A549 (cell line): ENCODE data around the gene TBC1D8. TPM values are rescaled to one million over a fixed set of nuclear protein-coding genes. Genes with fewer than 3 reads are reported as not detected.

Experiments
- ATAC-seq, 2 experiments: fragments of 200-7000 bp in 1 of 2; fragments of >200 bp in 1 of 2; cut with Nextera tagmentation in 1 of 2; cut with Tn5 transposase in 1 of 2; 3 replicates each; pipeline versions ENCODE4 v1.8.0 to v1.9.1; 2018 to 2020; ENCODE audit warnings: mild to moderate bottlenecking in 1 of 2, moderate library complexity in 1 of 2
- CTCF ChIA-PET: fragments of 300-600 bp; sonication (Branson Sonifier 250); formaldehyde crosslinking; extraction: SDS; loops from one replicate; lab custom pipeline; 2021; ENCODE audit warnings: antibody characterized with exemption, inconsistent platforms; lab: Yijun Ruan, JAX
- POLR2A ChIA-PET: fragments of 350-600 bp; formaldehyde crosslinking; extraction: SDS; loops from one replicate; lab custom pipeline; 2021; ENCODE audit warnings: antibody characterized with exemption, inconsistent platforms; lab: Yijun Ruan, JAX
- DNase-seq, 2 experiments: peaks; one replicate each; pipeline versions ENCODE4 v3.0.0 to v3.0.0-alpha.2; 2011 to 2016; ENCODE audit warnings: low read depth in 1 of 2, low spot score in 1 of 2
- FAIRE-seq: peaks from 2 replicates; lab custom pipeline; 2011; peaks lifted over from hg19 to GRCh38; lab: Jason Lieb, UNC
- H3K27ac ChIP-seq, 2 experiments: fragments of >200 bp; sonication (Bioruptor Twin); formaldehyde crosslinking; 3 replicates each; pipeline ENCODE4 v1.5.1; 2016 to 2017
- H3K4me1 ChIP-seq: fragments of >200 bp; sonication (Bioruptor Twin); formaldehyde crosslinking; 3 replicates; pipeline ENCODE4 v1.6.1; 2016
- H3K4me2 ChIP-seq: fragments of >200 bp; sonication (Bioruptor Twin); formaldehyde crosslinking; 3 replicates; pipeline ENCODE4 v1.6.1; 2016
- H3K4me3 ChIP-seq: fragments of >200 bp; sonication (Bioruptor Twin); formaldehyde crosslinking; 3 replicates; pipeline ENCODE4 v1.5.1; 2016
- H3K9me3 ChIP-seq: fragments of >200 bp; sonication (Bioruptor Twin); formaldehyde crosslinking; 3 replicates; pipeline ENCODE4 v1.6.1; 2016
- BHLHE40 ChIP-seq: IDR thresholded peaks from 2 replicates; pipeline ENCODE4 v1.6.1; 2012; ENCODE audit warnings: low read depth, low read length, inconsistent platforms
- CTCF ChIP-seq: fragments of >200 bp; sonication (Bioruptor Twin); formaldehyde crosslinking; IDR thresholded peaks from 3 replicates; pipeline ENCODE4 v1.5.1; 2016
- EHF ChIP-seq: fragments of 250-450 bp; sonication (Bioruptor Pico); IDR thresholded peaks from 2 replicates; pipeline ENCODE4 v1.5.0; 2020; ENCODE audit warnings: mild to moderate bottlenecking
- ELK1 ChIP-seq: fragments of 150-350 bp; IDR thresholded peaks from 2 replicates; pipeline ENCODE4 v1.6.1; 2014; ENCODE audit warnings: low read depth, mild to moderate bottlenecking, low read length
- HMGXB4 ChIP-seq: fragments of 250-450 bp; sonication (Bioruptor Pico); IDR thresholded peaks from 2 replicates; pipeline ENCODE4 v1.5.0; 2021; ENCODE audit warnings: mild to moderate bottlenecking, moderate library complexity, borderline replicate concordance
- JUNB ChIP-seq: fragments of >200 bp; sonication (Bioruptor Twin); formaldehyde crosslinking; IDR thresholded peaks from 2 replicates; pipeline ENCODE4 v1.6.1; 2016
- MAFK ChIP-seq: fragments of 450-650 bp; IDR thresholded peaks from 2 replicates; pipeline ENCODE4 v1.6.1; 2014; ENCODE audit not compliant: partially characterized antibody
- PHF8 ChIP-seq: fragments of 200-600 bp; sonication (generic); IDR thresholded peaks from 2 replicates; pipeline ENCODE4 v1.6.1; 2016; ENCODE audit warnings: low read depth, mild to moderate bottlenecking, antibody characterized with exemption, moderate library complexity, borderline replicate concordance
- USF2 ChIP-seq: fragments of 450-650 bp; IDR thresholded peaks from 2 replicates; pipeline ENCODE4 v1.6.1; 2014; ENCODE audit warnings: antibody characterized with exemption
- ZC3H11A ChIP-seq: fragments of 450-650 bp; IDR thresholded peaks from 2 replicates; pipeline ENCODE4 v1.6.1; 2014; ENCODE audit warnings: antibody characterized with exemption, mild to moderate bottlenecking
- ZNF302 ChIP-seq: fragments of 250-450 bp; sonication (Bioruptor Pico); IDR thresholded peaks from 2 replicates; pipeline ENCODE4 v1.9.0; 2021; ENCODE audit warnings: inconsistent platforms, mild to moderate bottlenecking, moderate library complexity
- WGBS: methylation state at CpG from one replicate; pipeline ENCODE4 v1.1.6; 2017; ENCODE audit errors: missing lambda C conversion rate; 5-methylcytosine and 5-hydroxymethylcytosine counted together
- polyA plus RNA-seq, 4 experiments: library from polyadenylated mRNA; depleted of rRNA in 3 of 4; stranded (reverse); fragments of >200 nt; fragmentation: RNase III in 1 of 4; extraction: RNeasy Plus Mini Kit Qiagen cat#74134 plus additional on column Dnase treatment in 1 of 4; gene quantifications; 2 replicates in 3 of 4; 3 replicates in 1 of 4; pipeline ENCODE4 v1.2.3, GENCODE V29; 2011 to 2017

The TBC1D8 gene
- polyA plus RNA-seq, 2 of the 4 experiments (the other 2 are of a cell fraction): 35.3 to 107 TPM

- Histone ChIP-seq H3K4me3 (no peak overlapping the region), H3K4me2 (no peak overlapping the region), H3K27ac (peak overlapping the region; percentile 89 to 91; a peak in 4 of 6 replicates), H3K9me3 (no peaks in the 10 kb centered on the region; the same call in 2 of the 3 replicates), H3K4me1 (peaks cover 94% of the 10 kb centered on the region)
- POLR2A ChIA-PET: no interaction called here
- TF ChIP-seq EHF (CRISPR knock-in tag): no peak
- CTCF ChIA-PET: interaction anchor here (1.0 kb wide), 2 partner anchors 10 to 16 kb away, joined by 3 read pairs; no protein-coding TSS in a partner anchor
- FAIRE-seq (no peak), DNase-seq (no peak), ATAC-seq (no peak)
- WGBS: 91% methylated on average over 8 of the region's 8 CpGs
Measured at GRCh38 chr2:101108357-101108756, 42.8 kb downstream of the TBC1D8 start.

- peak overlapping the region; percentile 54 for H3K4me2 ChIP-seq
- peaks cover 83% of the 10 kb centered on the region for H3K4me1 ChIP-seq
- TF ChIP-seq HMGXB4 (CRISPR knock-in tag) (no peak), ZNF302 (CRISPR knock-in tag) (no peak), ZC3H11A (no peak), JUNB (no peak), MAFK (no peak), BHLHE40 (no peak), ELK1 (no peak), PHF8 (no peak)
- DNase-seq (no peak), FAIRE-seq (no peak), ATAC-seq (peak in 1 of 2 experiments; percentile 14; a peak in 3 of 6 replicates)
- 76% methylated on average over 1 of the region's 1 CpG for WGBS
- POLR2A ChIA-PET: no interaction called here
- H3K27ac ChIP-seq: peak overlapping the region; percentile 55 to 89
- CTCF ChIA-PET: interaction anchor here (0.8 to 1.1 kb wide), 2 partner anchors 43 to 46 kb away, joined by 3 to 4 read pairs; partner anchors contain the start of gene TBC1D8
- no peak overlapping the region for H3K4me3 ChIP-seq
- peaks cover 10% of the 10 kb centered on the region for H3K9me3 ChIP-seq
Measured at GRCh38 chr2:101107241-101107640, 43.9 kb downstream of the TBC1D8 start.

- 46% methylated on average over 12 of the region's 12 CpGs for WGBS
- peaks cover 16% of the 10 kb centered on the region for H3K9me3 ChIP-seq
- peak overlapping the region; percentile 54 for H3K4me2 ChIP-seq
- no peak for DNase-seq
- no peak for FAIRE-seq
- POLR2A ChIA-PET: no interaction called here
- peak; percentile 62 to 64; a peak in 5 of 6 replicates for ATAC-seq
- CTCF ChIA-PET: interaction anchor here (0.8 to 1.1 kb wide), 2 partner anchors 44 to 46 kb away, joined by 3 to 4 read pairs; partner anchors contain the start of gene TBC1D8
- no peak overlapping the region for H3K4me3 ChIP-seq
- peaks cover 77% of the 10 kb centered on the region for H3K4me1 ChIP-seq
- TF ChIP-seq CTCF (no peak), USF2 (peak; percentile 71; the same call in 1 of the 2 replicates)
- H3K27ac ChIP-seq: peak overlapping the region; percentile 55 to 89
Measured at GRCh38 chr2:101106453-101107181, 44.6 kb downstream of the TBC1D8 start.
